Omental fat pad (tissue), 4 donors: ENCODE measurements around the gene SEC23IP. TPM values are rescaled to one million over a fixed set of nuclear protein-coding genes. Genes with fewer than 3 reads are reported as not detected.

Experiments used
- ATAC-seq: fragments of 150-250 bp; one replicate; pipeline ENCODE4 v1.9.1; 2016; ENCODE audit warnings: mild to moderate bottlenecking, moderate library complexity; ENCODE audit not compliant: low FRiP score
- DNase-seq: peaks from one replicate; pipeline ENCODE4 v3.0.0-alpha.2; 2019; ENCODE audit warnings: low spot score
- total RNA-seq, 4 donors: library from RNA; depleted of rRNA; stranded (reverse); fragments of >200 nt; gene quantifications; one replicate each; pipeline ENCODE4 v1.1.0, GENCODE V29; 2016
- TF ChIP-seq, protein P1 (sequence below), 3 donors: fragments of 450-650 bp; IDR thresholded peaks; one replicate each; pipeline ENCODE4 v1.5.1; 2016 to 2017; ENCODE audit warnings: antibody characterized with exemption in 3 of 3, mild to moderate bottlenecking in 3 of 3, moderate library complexity in 2 of 3

Gene SEC23IP
- total RNA-seq, 4 donors from 2014 or later: 15.9 to 37.3 (median 19.7) TPM

DNA sequence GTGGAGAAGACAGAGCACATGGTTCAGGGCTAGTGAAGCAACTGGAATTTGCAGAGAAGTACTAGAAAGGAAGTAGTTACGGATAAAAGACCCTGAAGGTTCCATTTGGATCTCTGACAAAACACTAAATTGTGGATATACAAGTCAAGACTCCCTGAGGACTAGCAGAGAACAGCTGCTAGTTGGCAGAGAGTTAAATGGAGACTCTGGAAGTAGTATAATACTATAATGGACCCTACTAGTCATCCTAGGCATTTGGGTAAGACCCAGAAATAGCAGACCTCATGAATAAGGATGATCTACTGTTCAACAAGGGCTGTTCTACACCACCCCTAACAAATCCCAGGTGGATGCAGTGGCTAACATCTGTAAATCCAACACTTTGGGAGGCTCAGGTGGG lies 39.0 kb upstream of the SEC23IP start:
- no peak for DNase-seq
- TF ChIP-seq, protein P1, sequence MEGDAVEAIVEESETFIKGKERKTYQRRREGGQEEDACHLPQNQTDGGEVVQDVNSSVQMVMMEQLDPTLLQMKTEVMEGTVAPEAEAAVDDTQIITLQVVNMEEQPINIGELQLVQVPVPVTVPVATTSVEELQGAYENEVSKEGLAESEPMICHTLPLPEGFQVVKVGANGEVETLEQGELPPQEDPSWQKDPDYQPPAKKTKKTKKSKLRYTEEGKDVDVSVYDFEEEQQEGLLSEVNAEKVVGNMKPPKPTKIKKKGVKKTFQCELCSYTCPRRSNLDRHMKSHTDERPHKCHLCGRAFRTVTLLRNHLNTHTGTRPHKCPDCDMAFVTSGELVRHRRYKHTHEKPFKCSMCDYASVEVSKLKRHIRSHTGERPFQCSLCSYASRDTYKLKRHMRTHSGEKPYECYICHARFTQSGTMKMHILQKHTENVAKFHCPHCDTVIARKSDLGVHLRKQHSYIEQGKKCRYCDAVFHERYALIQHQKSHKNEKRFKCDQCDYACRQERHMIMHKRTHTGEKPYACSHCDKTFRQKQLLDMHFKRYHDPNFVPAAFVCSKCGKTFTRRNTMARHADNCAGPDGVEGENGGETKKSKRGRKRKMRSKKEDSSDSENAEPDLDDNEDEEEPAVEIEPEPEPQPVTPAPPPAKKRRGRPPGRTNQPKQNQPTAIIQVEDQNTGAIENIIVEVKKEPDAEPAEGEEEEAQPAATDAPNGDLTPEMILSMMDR (IDR thresholded peaks at IDR 0.05): no peak
- ATAC-seq: no peak

DNA sequence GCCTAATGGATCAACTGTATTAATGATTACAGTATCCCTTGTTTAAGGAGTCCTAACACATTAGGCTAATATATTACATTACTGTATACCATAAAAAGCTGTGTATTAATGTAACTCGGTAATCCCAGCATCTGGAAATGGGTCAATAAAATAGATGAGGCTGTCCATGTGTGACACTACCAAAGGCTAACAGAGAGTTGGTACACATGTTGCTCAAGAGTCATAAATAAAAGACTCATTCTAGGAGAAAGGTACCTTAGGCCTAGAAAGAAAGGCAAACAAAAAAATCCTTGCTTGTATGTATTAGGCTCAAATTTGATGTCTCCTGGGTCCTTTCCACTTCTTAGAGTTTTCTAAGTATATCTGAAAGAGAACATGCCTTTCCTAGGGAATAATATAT lies 34.5 kb upstream of the SEC23IP start:
- TF ChIP-seq, protein P1 (IDR thresholded peaks at IDR 0.05): no peak
- ATAC-seq: no peak
- DNase-seq: no peak

DNA sequence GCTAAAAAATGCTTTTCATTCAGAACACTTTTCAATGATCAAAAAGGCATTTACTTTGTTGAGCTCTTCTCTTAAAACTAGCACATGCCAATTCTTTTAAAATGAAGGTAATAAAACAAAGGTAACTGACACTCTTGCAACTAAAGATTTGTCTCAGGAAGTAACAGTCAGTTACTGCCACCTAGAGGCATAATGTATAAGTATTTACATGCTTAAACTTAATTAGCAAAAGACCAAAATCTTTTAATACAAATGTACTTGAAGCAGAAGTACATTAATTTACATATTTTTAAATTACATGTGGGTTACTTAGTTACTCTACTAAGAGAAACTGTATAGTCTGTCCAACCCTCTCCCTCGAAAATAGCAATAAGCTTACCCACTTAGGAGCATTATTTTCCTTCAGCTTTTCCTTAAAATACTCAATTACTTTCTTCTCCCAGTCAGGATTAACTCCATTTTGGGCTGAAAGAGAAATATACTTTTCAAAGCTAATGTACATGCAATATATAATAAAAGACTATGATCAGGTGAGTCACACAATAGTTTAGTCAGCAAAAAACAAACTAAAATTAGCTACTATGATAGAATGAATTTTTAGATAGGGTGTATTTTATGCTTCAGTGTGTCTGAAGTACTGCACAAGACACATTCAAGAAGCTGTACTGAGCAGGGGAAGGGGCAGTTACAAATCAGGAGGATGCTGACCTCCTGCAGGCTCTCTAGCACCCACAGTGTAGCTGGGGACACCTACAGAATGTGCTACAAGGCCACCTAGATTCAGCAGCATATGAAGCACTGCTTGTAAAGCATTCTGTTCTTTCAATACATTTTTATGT lies 32.9 kb upstream of the SEC23IP start:
- TF ChIP-seq, protein P1 (IDR thresholded peaks at IDR 0.05): no peak
- no peak for DNase-seq
- no peak for ATAC-seq

DNA sequence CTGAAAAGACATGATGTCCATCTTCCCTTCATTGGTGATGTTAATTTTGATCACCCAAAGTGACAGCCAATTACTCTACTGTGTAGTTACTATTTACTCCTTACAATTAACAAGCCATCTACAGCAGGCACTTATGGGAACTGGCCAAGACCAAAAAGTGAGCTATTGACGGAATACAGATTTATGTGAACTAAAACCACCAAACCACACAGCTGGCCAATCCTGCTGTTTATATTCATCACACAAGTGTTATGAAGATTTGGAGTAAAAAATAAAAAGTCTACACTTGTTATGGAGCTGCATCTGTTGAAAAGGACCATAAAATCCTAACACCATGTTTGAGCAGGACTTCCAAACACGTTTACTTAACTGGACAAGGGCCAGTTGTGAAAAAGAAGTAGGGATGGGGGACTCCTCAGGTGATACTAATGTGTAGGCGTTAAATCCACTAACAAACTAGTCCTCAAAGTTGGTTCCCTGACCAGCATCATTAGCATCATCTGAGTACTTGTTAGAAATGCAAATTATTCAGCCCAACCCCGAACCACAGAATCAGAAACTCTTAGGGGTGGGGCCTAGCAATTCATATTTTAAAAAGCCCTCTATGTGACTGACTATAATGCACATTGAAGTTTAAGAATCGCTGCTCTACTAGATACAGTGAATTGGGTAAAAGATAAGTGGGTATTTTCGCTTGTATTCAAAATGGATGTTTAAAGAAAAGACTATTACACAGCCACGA lies 31.5 kb upstream of the SEC23IP start:
- no peak for ATAC-seq
- DNase-seq: no peak
- TF ChIP-seq, protein P1 (IDR thresholded peaks at IDR 0.05): no peak

DNA sequence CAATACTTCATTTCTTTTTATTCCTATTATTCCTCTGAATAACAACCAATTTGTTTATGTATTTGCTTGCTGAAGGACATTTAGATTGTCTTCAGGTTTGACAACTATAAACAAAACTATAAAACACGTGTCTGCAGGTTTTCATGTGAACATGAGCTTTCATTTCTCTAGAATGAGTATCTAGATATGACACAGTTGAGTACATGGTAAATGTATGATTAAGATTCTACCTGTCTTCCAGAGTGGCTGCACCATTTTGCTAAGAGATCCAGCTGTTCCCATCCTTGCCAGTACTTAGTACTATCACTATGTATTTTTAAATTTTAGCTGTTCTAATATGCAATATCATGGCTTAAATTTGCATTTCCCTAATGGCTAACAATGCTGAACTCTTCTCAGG lies 30.0 kb upstream of the SEC23IP start:
- ATAC-seq (no peak), DNase-seq (no peak)
- TF ChIP-seq, protein P1 (IDR thresholded peaks at IDR 0.05): no peak

DNA sequence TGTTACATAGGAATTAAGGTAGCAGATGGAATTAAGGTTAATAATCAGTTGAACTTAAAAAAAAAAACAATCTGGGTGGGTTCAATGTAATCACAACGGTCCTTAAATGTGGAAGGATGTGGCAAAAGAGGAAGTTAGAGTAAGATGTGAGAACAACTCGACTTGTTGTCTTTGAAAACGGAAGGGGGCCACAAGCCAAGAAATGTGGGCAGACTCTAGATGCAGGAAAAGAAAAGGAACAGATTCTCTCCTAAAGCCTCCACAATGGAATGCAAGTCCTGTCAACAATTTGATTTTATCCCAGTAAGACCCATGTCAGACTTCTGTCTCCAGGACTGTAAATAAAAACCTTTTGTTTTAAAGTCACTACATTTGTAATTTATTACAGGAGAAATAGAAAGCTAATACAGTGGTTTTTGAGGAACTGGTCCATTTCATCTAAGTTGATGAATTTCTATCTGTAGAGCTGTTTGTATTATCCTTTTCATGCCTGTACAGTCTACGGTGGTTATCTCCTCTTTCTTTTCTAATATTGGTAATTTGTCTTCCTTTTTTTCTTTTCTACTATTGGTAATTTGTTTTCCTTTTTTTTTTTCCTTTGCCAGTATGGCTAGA lies 28.5 kb upstream of the SEC23IP start:
- TF ChIP-seq, protein P1 (IDR thresholded peaks at IDR 0.05): no peak
- no peak for DNase-seq

More for the DNA sequence above, 28.5 kb upstream of the SEC23IP start:
- ATAC-seq: no peak
